UCSD-AML1 (cell line): ENCODE measurements around the gene SDK1.
"Not testable (repeated sequence)": the region's sequence is repeated elsewhere in the genome, so short reads cannot be mapped to it uniquely, and the experiment has no call there.

ENCODE experiments used
- DNase-seq: peaks from one replicate; lab custom pipeline; 2025; ENCODE audit not compliant: unreplicated experiment; lab: John Stamatoyannopoulos, UW

SDK1 gene

DNA sequence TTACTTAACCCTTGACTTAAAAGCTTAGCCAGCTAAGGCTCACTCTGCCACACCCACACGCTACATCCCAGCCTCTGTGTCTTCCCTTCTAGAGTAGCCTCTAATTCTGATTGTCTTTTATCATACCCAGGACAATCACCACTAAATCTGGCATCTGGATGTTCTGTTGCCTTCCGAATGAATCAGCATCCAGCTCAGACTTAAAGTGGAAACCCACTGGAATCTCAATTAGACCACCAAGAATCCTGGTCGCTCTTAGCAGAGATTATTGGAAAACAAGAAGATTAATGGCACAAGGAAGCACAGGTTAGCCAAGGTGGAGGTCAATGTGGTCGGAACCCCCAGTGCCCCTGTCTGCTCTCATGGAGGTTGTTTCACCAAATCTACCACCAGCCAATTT is 976.9 kb downstream of the SDK1 start:
- no peak for DNase-seq

DNA sequence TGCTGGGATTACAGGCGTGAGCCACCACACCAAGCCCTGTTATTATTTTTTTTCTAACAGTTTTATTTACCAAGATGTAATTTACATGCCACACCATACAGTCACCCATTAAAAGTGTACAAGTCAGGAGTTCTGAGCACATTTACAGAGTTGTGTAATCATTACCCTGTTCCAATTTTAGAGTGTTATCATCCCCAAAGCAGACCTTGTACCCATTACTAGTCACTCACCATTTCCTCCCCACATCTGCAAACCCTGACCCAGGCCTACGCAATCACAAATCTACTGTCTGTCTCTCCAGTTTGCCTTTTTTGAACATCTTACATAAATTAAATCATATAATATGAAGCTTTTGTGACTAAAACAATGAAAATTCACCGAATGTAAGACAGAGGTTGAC is 978.2 kb downstream of the SDK1 start:
- no peak for DNase-seq

DNA sequence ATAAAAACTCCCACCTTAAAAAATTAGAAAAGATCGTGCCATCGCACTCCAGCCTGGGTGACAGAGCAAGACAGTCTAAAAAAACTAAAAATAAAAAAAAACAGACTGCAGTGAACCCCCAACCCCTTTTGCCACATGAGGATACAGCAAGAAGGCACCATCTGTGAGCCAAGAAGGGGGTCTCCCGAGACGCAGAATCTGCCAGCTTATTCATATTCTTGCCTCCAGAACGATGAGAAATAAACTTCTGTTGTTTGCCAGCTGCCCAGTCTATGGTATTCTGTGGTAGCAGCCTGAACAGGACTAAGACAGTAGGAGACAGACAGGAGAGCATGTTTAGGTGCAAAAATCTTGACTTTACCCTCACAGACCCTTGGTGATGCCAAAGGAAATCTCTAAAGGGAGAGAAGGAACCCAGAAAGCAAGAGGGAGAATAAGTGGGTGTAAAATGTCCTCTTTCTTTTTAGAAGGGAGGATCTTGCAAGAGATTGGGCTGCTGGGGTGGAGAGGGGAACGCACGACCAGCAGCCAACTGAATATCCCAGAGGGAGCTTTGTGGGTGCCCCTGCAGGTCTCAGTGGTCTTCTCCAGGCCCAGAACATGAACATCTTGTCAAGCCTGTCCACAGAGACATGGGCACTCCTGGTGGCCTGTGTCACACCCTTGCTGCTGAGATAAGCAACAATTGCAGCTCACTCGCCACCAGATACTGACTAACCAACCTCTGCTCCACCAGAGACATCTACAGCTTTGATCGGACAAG is 980.4 kb downstream of the SDK1 start:
- no peak for DNase-seq

DNA sequence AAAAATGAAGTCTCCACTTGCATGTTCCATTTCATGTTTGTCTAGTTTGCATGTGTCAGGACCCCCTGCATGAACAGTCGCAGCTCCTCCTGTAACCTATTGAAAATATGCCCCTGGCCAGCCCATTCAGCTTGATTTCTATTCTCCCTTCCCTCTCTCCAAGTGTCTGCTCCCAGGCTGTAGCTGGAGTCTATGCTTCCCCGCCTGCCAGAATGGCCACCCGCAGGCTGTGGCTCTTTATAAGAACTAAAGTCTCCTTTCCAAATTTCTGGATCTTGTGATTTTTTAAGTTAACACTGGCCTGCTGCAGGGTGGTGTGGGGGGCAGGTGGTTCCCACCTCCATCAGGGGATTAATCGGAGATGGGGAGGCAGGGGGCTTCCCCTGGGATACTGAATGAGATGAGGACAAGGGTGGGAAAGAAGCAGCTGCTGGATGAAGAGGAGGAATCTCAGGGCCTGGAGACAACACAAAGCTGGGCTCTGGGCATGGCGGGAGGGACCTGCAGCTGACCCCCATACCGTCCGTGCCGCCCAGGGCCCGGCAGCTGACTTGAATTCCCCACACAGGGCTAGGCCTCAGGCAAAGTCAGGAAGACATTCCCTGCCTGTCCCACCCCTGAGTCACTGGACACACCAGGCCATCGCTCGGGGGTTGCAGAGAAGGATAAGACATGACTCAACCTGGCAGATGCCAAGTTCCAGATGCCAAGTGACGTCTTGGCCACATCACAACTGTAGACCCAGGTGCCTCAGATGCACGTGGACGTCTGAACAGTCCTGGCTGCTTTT is 981.6 kb downstream of the SDK1 start:
- DNase-seq: no peak

DNA sequence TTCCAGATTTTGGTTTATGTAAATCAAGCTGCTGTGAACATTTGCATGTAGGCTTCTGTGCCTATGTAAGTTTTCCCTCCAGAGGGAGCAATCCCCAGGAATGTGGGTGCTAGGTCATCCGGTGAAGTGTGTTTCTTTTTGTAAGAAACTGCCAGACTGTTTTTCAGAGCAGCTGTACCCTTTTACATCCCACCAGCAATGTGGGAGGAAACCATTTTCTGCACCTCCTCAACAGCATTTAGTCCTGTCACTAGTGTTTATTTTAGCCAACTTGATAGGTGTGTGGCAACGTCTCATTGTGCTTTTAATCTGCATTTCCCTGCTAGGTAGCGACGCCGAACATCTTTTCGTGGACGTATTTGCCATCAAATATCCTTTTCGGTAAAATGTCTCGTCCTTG is 985.3 kb downstream of the SDK1 start:
- no peak for DNase-seq

DNA sequence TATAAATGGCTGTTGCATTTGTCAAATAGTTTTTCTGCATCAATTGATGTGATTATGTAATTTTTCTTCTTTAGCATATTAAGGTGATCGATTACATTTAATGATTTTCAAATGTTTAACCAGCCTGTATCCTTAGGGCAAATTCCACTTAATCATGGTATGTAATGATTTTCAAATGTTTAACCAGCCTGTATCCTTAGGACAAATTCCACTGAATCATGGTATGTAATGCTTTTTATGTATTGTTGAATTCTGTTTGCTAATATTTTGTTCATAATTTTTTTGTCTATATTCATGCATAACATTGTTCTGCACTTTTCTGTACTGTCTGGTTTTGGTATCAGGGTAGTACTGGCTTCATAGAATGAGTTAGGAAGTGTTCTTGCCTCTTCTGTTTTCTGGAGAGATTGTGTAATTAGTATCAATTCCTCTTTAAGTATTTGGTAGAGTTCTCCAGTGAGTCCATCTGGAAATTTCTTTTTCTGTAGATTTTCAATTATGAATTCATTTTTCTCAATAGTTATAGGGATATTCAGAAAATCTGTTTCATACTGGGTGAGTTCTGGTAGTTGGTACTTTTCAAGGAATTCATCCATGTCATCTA is 987.8 kb downstream of the SDK1 start:
- DNase-seq: no peak

DNA sequence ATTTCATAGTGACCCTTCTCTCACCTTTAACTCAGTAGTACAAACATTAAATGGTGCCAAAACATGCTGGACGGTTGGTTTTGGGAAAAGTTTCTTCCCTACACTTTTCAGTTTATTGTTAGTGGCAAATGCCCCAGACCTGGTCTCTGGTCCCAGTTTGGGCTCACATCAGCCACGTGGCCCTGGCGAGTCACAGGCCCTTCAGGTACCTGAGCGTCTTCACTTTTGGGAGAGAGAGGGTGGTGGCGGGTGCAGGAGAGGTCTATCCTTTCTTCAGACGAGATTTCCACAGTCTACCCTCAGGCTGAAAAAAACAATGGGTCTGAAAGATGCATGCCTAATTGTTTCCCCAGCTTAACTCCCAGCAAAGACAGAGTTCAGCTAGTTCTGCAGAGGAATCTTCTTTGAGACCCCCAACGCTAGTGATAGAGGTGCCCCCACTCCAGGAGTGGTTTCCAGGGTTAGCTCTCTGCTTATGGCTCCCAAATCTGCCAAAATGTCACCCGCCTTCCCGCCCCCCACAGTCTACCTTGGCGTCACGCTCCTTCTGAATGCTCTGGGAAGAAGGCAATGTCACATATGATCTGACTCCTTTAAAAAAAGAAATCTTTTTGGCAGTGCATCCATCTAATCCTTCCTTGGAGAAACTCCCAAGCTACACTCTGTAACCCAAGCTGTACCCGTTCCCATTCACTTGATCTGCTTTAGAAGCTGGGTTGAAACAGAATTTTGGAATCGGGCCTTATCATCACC is 996.3 kb downstream of the SDK1 start:
- DNase-seq: no peak

DNA sequence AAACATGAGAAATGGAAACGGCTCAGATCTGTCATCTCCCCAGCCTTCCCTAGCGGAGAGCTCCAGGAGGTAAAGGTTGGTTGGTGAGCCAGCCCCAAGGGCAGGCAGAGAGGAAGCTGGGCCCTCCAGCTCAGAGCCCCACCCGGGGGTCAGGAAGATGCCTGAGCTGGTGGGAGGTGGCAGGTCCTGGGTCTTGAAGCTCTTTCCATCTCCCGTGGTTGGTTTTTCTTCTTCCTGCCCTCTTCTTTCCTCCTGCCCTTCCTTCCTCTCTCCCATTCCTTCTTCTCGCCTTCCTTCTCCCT is 996.8 kb downstream of the SDK1 start:
- no peak for DNase-seq

DNA sequence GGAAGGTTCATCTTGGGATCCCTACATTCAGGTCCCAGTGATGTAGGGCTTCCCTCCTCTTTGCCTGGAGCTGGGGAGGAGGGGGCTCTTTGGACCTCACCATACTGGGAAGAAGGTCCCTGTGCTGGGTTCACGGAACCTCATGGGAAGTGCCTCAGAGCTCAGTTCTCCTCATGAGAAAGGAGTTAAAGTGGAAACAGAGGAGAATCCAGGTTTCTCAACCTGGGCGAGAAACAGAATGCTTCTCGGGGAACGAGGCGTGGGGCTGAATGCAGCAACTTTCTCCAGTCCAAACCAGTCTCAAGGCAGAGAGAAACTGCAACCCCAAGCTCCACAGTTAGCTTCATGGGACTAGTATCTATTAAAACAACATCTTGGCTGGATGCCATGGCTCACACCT is 998.4 kb downstream of the SDK1 start:
- DNase-seq: no peak

DNA sequence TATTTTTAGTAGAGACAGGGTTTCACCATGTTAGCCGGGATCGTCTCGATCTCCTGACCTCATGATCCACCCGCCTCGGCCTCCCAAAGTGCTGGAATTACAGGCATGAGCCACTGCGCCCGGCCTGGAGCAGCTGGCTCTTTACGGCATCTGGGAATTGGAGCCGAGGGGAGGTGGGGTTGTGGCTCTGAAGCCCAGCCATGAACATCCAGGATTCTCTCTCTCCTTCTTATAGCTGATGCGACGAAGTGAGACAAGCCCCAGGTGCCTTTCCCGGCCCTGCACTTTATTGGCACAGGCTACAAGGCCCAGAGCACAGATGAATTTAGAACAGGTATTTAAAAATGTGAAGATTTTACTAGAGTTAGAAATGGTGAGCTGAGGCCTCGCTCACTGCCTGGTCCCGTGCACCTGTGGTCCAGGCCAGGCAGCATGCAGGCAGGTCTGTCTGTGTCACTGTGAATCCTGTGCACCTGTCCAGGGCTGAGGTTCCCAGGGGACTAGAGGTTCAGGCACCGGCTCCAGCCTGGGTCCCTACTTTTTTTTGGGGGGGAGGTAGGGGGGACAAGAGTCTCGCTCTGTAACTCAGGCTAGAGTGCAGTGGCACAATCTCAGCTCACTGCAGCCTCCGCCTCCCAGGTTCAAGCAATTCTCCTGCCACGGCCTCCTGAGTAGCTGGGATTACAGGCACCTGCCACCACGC is 1001.3 kb downstream of the SDK1 start:
- no peak for DNase-seq

DNA sequence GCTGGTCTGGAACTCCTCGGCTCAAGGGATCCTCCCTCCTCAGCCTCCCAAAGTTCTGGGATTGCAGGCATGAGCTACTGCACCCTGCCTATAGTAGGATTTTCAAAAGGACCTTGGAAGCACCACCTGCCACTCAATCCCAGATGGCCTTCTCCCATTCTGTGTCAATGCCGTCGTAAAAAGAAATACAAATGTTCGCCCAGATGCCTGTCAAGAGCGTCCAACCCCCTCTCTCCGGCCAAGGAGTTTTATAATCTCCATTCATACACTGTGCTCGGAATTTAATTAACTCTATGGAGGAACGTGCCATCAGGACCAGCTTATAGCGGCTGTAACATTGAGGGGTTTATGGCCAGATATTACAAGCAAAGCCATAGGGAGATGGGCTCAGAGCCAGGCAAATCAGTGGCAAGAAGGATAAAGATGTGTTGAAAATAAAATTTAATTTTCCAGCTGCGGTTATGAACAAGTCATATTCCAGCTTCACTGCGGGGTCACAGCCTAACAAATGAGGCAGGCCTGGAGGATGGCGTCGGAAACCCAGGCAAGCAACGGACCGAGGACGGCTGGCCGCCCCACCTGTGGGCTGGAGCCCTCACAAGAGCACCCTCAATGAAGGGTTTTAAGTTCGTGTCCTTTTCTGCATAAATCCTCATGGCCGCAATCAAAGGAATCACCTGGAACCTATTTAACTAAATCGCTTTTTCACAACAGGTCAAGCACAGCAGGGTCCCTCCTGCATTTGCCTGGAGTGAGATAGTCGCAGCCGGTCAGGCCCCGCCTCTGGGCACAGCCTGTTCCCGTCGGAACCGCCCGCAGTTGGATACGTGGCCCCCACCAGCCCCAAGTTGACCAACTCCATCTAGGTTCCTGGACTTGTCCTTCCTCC is 1006.5 kb downstream of the SDK1 start:
- no peak for DNase-seq

DNA sequence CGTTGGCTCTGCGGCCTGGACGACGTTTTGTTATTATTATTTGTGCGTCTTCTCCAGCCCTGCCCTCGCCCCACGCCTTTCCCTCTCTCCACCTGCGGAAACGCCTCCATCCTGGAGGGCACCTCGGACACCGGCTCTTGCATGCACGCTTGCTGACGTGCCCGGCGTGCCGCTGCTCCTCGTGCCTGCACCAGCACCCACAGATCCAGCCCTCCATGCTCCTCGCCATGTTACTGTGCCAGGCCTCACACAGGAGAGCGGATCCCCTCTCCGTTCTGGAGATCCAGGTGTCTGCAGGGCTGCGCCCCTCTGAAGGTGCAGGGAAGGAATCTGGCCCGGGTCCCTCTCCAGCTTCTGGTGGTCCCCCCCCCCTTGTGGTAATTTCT is 1007.1 kb downstream of the SDK1 start:
- DNase-seq: no peak

DNA sequence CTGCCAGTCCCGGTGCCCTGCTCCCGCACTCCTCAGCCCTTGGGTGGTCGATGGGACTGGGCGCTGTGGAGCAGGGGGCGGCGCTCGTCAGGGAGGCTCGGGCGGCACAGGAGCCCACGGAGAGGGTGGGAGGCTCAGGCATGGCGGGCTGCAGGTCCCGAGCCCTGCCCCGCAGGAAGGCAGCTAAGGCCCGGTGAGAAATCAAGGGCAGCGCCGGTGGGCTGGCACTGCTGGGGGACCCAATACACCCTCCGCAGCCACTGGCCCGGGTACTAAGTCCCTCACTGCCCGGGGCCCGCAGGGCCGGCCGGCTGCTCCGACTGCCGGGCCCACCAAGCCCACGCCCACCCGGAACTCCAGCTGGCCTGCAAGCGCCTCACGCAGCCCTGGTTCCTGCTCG is 1012.9 kb downstream of the SDK1 start:
- not testable (repeated sequence) for DNase-seq

DNA sequence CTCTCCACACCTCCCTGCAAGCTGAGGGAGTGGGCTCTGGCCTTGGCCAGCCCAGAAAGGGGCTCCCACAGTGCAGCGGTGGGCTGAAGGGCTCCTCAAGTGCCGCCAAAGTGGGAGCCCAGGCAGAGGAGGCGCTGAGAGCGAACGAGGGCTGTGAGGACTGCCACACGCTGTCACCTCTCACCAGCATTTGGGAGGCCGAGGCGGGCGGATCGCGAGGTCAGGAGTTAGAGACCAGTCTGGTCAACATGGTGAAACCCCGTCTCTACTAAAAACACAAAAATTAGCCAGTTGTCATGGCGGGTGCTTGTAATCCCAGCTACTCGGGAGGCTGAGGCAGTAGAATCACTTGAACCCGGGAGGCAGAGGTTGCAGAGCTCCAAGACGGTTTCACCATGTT is 1013.3 kb downstream of the SDK1 start:
- not testable (repeated sequence) for DNase-seq
